Thyroid gland (tissue), 4 donors: ENCODE measurements around the gene RASAL1. TPM values are rescaled to one million over a fixed set of nuclear protein-coding genes. Genes with fewer than 3 reads are reported as not detected.

ENCODE experiments used
- DNase-seq, 2 donors: peaks; one replicate each; pipeline ENCODE4 v3.0.0-alpha.2; 2019
- H3K27ac ChIP-seq, 3 donors: fragments of 200-600 bp; sonication (generic); 1 replicate in 2 of 3; 2 replicates in 1 of 3; pipeline ENCODE4 v1.5.1; 2016 to 2019; ENCODE audit warnings: mild to moderate bottlenecking in 1 of 3, moderate library complexity in 1 of 3
- H3K27me3 ChIP-seq: fragments of 200-600 bp; sonication (generic); one replicate; pipeline ENCODE4 v1.5.1; 2019
- H3K36me3 ChIP-seq, 2 donors: fragments of 200-600 bp; sonication (generic); one replicate each; pipeline ENCODE4 v1.5.1; 2016 to 2019
- H3K4me1 ChIP-seq, 2 donors: fragments of 200-600 bp; sonication (generic); one replicate each; pipeline ENCODE4 v1.5.1; 2017 to 2019
- H3K4me3 ChIP-seq, 3 donors: fragments of 200-600 bp; sonication (generic); replicated peaks in 1 of 3; 1 replicate in 2 of 3; 2 replicates in 1 of 3; pipeline ENCODE4 v1.5.1; 2016; ENCODE audit warnings: mild to moderate bottlenecking in 1 of 3
- H3K9me3 ChIP-seq: fragments of 200-600 bp; sonication (generic); one replicate; pipeline ENCODE4 v1.5.1; 2017
- CTCF ChIP-seq, 6 experiments: fragments of 200-600 bp in 3 of 6; fragments of 450-650 bp in 3 of 6; sonication (generic) in 3 of 6; IDR thresholded peaks; one replicate each; pipeline ENCODE4 v1.5.1; 2016 to 2019; ENCODE audit warnings: antibody characterized with exemption in 6 of 6, mild to moderate bottlenecking in 2 of 6, inconsistent platforms in 1 of 6, moderate library complexity in 1 of 6
- POLR2A ChIP-seq, 2 donors: fragments of 450-650 bp; IDR thresholded peaks; one replicate each; pipeline ENCODE4 v1.6.1; 2017; ENCODE audit warnings: antibody characterized with exemption in 2 of 2, mild to moderate bottlenecking in 2 of 2, moderate library complexity in 1 of 2
- WGBS, 2 donors: methylation state at CpG; one replicate each; pipeline ENCODE4 v1.1.5; 2017; 5-methylcytosine and 5-hydroxymethylcytosine counted together
- intact Hi-C: fragments of 100-400 bp; cut with DNase I; formaldehyde crosslinking; loops from one replicate; pipeline ENCODE4 v1.15.1; 2023
- total RNA-seq, 4 donors: library from RNA; depleted of rRNA; stranded (reverse); fragments of >200 nt; gene quantifications; one replicate each; pipeline ENCODE4 v1.2.3, GENCODE V29; 2016

RASAL1 gene
- total RNA-seq, 4 donors from 2014 or later = 27.3 to 52.9 (median 45.1) TPM

DNA sequence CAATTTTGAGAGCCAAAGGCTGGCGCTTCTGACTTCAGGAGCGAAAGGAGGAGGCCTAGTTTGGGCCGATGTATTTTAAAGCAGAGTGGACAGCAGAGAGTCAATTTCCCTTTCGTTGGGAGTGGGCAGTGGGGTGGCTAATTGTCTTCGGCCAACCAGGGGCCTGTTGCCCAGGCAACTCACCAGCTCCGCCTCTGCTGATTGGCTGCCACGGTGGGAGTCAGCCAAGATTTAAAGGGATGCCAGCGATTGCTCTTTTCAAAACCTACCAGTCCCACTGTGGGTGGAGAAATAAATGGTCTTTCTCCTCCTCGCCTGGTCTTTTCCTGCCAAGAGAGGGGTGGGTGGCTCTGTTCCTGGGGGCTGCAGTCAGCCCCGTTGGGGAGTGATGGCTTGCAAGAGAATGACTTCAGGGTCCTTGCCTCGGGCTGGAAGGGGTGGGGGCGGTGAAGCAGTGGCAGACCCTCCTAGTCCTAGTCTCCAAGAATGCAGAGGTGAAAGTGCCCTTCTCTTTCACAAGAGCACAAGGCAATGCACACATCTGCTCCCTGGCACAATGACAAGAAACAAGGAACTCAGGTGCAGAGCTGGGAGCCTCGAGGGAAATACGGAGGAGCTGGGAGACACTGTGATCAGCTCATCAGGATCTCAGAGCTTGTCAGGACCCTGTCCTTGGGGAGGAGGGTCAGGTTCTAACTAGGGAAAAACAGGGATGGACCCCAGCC is 37.7 kb downstream of the RASAL1 start:
- DNase-seq = peak; percentile 46 to 49
- H3K4me3 ChIP-seq = no peak overlapping the region
- no peaks in the 10 kb centered on the region for H3K27me3 ChIP-seq
- no peaks in the 10 kb centered on the region for H3K36me3 ChIP-seq
- TF ChIP-seq POLR2A (IDR thresholded peaks at IDR 0.05) = no peak
- no peak for TF ChIP-seq CTCF (IDR thresholded peaks at IDR 0.05)
- H3K4me1 ChIP-seq = peaks cover 21 to 27% of the 10 kb centered on the region in 2 donors
- H3K9me3 ChIP-seq = no peaks in the 10 kb centered on the region
- WGBS, 2 donors = 42 to 44% methylated on average over 12 to 14 of the region's 14 CpGs
- intact Hi-C loops = loop anchor here (5.0 kb wide), 1 partner anchor 46 kb away; no protein-coding TSS in a partner anchor
- peak overlapping the region in 2 of 3 donors; percentile 38 to 70 for H3K27ac ChIP-seq

- Histone ChIP-seq H3K27ac (peak overlapping the region in 1 of 3 donors; percentile 70), H3K9me3 (no peaks in the 10 kb centered on the region), H3K36me3 (no peaks in the 10 kb centered on the region), H3K4me3 (no peak overlapping the region), H3K4me1 (peaks cover 25 to 29% of the 10 kb centered on the region in 2 donors), H3K27me3 (no peaks in the 10 kb centered on the region)
- TF ChIP-seq CTCF (IDR thresholded peaks at IDR 0.05) (no peak), POLR2A (IDR thresholded peaks at IDR 0.05) (no peak)
- DNase-seq = no peak
- WGBS, 2 donors = 86 to 87% methylated on average over 6 to 29 of the region's 30 CpGs
- intact Hi-C loops = loop anchor here (5.0 kb wide), 1 partner anchor 45 kb away; no protein-coding TSS in a partner anchor
Measured at GRCh38 chr12:113096675-113097461, 38.7 kb downstream of the RASAL1 start.

DNA sequence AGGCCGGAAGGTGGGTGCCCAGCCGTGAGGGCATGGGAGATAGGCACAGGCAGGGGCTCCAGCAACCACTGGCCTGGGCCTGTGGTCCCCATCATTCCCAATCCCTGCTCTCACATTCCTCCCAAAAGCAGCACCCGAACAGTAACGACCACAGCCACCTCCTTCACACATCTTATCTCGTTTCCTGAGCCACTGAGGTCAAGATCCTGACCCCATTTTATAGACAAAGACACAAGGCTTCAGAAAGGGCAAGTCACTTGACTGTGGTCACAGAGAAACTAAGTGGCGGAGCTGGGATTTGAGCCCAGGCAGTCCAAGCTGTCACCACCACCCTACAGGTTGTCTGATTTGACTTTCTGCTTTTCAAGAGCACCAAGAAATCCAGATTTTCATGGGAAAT is 40.2 kb downstream of the RASAL1 start:
- TF ChIP-seq POLR2A (IDR thresholded peaks at IDR 0.05) (no peak), CTCF (IDR thresholded peaks at IDR 0.05) (no peak)
- H3K27me3 ChIP-seq = no peaks in the 10 kb centered on the region
- no peak overlapping the region for H3K4me3 ChIP-seq
- 59 to 71% methylated on average over 6 of the region's 6 CpGs for WGBS, 2 donors
- peaks cover 19 to 24% of the 10 kb centered on the region in 2 donors for H3K4me1 ChIP-seq
- no peaks in the 10 kb centered on the region for H3K9me3 ChIP-seq
- H3K36me3 ChIP-seq = no peaks in the 10 kb centered on the region
- intact Hi-C loops = loop anchor here (5.0 kb wide), 1 partner anchor 43 kb away; no protein-coding TSS in a partner anchor
- no peak for DNase-seq
- H3K27ac ChIP-seq = no peak overlapping the region

GRCh38 chr12:113094738-113095137 is 40.8 kb downstream of the RASAL1 start:
- no peaks in the 10 kb centered on the region for H3K9me3 ChIP-seq
- H3K4me3 ChIP-seq = no peak overlapping the region
- H3K27me3 ChIP-seq = no peaks in the 10 kb centered on the region
- WGBS, 2 donors = 89 to 97% methylated on average over 13 to 16 of the region's 16 CpGs
- H3K36me3 ChIP-seq = no peaks in the 10 kb centered on the region
- peaks cover 19 to 24% of the 10 kb centered on the region in 2 donors for H3K4me1 ChIP-seq
- intact Hi-C loops = loop anchor here (5.0 kb wide), 1 partner anchor 42 kb away; no protein-coding TSS in a partner anchor
- no peak for DNase-seq
- TF ChIP-seq POLR2A (IDR thresholded peaks at IDR 0.05) = no peak
- no peak for TF ChIP-seq CTCF (IDR thresholded peaks at IDR 0.05)
- H3K27ac ChIP-seq = no peak overlapping the region
